H1 (cell line): Measurements from ENCODE around the gene GRIK2. TPM values are rescaled to one million over a fixed set of nuclear protein-coding genes. Genes with fewer than 3 reads are reported as not detected.

Experiments
- CTCF ChIA-PET: fragments of 300-600 bp; sonication (Branson Sonifier 250); formaldehyde crosslinking; loops from one replicate; lab custom pipeline; 2021; ENCODE audit not compliant: partially characterized antibody; lab: Charles Lee
- POLR2A ChIA-PET: fragments of 300-600 bp; sonication (Branson Sonifier 250); formaldehyde crosslinking; loops from one replicate; lab custom pipeline; 2021; ENCODE audit warnings: inconsistent platforms; ENCODE audit not compliant: partially characterized antibody; lab: Charles Lee
- DNase-seq, 2 experiments: peaks; one replicate each; pipeline versions ENCODE4 v3.0.0 to v3.0.0-alpha.2; 2010 to 2022; ENCODE audit warnings: low spot score in 2 of 2, low read depth in 1 of 2, mixed read lengths in 1 of 2
- FAIRE-seq: peaks from 2 replicates; lab custom pipeline; 2011; peaks lifted over from hg19 to GRCh38; lab: Jason Lieb, UNC
- H2AFZ ChIP-seq: 2 replicates; pipeline ENCODE4 v1.8.1; 2012; ENCODE audit warnings: low read length, inconsistent platforms
- H2AK5ac ChIP-seq: 2 replicates; pipeline ENCODE4 v1.6.1; 2013; ENCODE audit warnings: low read depth, low read length
- H2BK120ac ChIP-seq: replicated peaks from 2 replicates; pipeline ENCODE3; 2013; ENCODE audit warnings: low read depth, low read length, inconsistent platforms
- H2BK12ac ChIP-seq: 2 replicates; pipeline ENCODE4 v1.6.1; 2013; ENCODE audit warnings: low read depth, low read length
- H2BK15ac ChIP-seq: 2 replicates; pipeline ENCODE4 v1.6.1; 2013; ENCODE audit warnings: low read length
- H2BK20ac ChIP-seq: 2 replicates; pipeline ENCODE4 v1.6.1; 2013; ENCODE audit warnings: low read length
- H2BK5ac ChIP-seq: 2 replicates; pipeline ENCODE4 v1.6.1; 2013; ENCODE audit warnings: low read depth, low read length
- H3K14ac ChIP-seq: 2 replicates; pipeline ENCODE4 v1.6.1; 2013; ENCODE audit warnings: inconsistent platforms; ENCODE audit not compliant: insufficient read length
- H3K18ac ChIP-seq: 2 replicates; pipeline ENCODE4 v1.6.1; 2013; ENCODE audit warnings: low read length; ENCODE audit errors: extremely low read depth
- H3K23ac ChIP-seq: 2 replicates; pipeline ENCODE4 v1.6.1; 2013; ENCODE audit warnings: inconsistent platforms; ENCODE audit not compliant: insufficient read length
- H3K23me2 ChIP-seq: 2 replicates; pipeline ENCODE4 v1.6.1; 2013; ENCODE audit warnings: low read depth, low read length
- H3K27ac ChIP-seq: 2 replicates; pipeline ENCODE4 v1.6.1; 2011; ENCODE audit warnings: low read depth, low read length, inconsistent platforms
- H3K27me3 ChIP-seq, 4 experiments: replicated peaks in 1 of 4; 1 replicate in 1 of 4; 2 replicates in 3 of 4; pipeline versions ENCODE4 v1.6.1 to v1.8.1; 2011 to 2013; ENCODE audit warnings: low read length in 3 of 4, mild to moderate bottlenecking in 3 of 4, inconsistent platforms in 2 of 4, mixed read lengths in 2 of 4, moderate library complexity in 1 of 4; ENCODE audit not compliant: control insufficient read depth in 3 of 4, insufficient read depth in 3 of 4; ENCODE audit errors: extremely low read depth in 1 of 4
- H3K36me3 ChIP-seq, 4 experiments: 2 replicates each; pipeline versions ENCODE4 v1.6.1 to v1.8.1; 2011 to 2013; ENCODE audit warnings: mild to moderate bottlenecking in 4 of 4, low read length in 3 of 4, moderate library complexity in 2 of 4, control low read depth in 1 of 4, inconsistent platforms in 1 of 4; ENCODE audit not compliant: insufficient read depth in 4 of 4, control insufficient read depth in 2 of 4
- H3K4ac ChIP-seq: replicated peaks from 2 replicates; pipeline ENCODE3; 2013; ENCODE audit warnings: low read length, low read depth, mixed read lengths, inconsistent platforms; ENCODE audit not compliant: insufficient read length
- H3K4me1 ChIP-seq, 4 experiments: replicated peaks in 1 of 4; 1 replicate in 1 of 4; 2 replicates in 3 of 4; pipeline versions ENCODE4 v1.6.1 to v1.8.1; 2011 to 2013; ENCODE audit warnings: low read length in 3 of 4, inconsistent platforms in 2 of 4, mixed read lengths in 1 of 4; ENCODE audit not compliant: insufficient read depth in 4 of 4, control insufficient read depth in 3 of 4
- H3K4me2 ChIP-seq, 2 experiments: 2 replicates each; pipeline versions ENCODE4 v1.6.1 to v1.8.1; 2011 to 2013; ENCODE audit warnings: low read depth in 2 of 2, low read length in 2 of 2, control low read depth in 1 of 2, inconsistent platforms in 1 of 2, mild to moderate bottlenecking in 1 of 2; ENCODE audit not compliant: insufficient read depth in 1 of 2
- H3K4me3 ChIP-seq, 4 experiments: fragments of 200-600, 300-600 bp in 1 of 4; sonication (generic), shearing (Covaris generic), sonication (Bioruptor Twin) in 1 of 4; 2 replicates each; pipeline versions ENCODE4 v1.5.1 to v1.8.1; 2011 to 2016; ENCODE audit warnings: low read length in 4 of 4, low read depth in 3 of 4, control low read depth in 2 of 4, inconsistent platforms in 2 of 4, mild to moderate bottlenecking in 2 of 4, mixed read lengths in 1 of 4, moderate library complexity in 1 of 4; ENCODE audit not compliant: insufficient read depth in 2 of 4; ENCODE audit errors: extremely low read depth in 1 of 4
- H3K56ac ChIP-seq: replicated peaks from 2 replicates; pipeline ENCODE3; 2013; ENCODE audit warnings: low read depth, mild to moderate bottlenecking, mixed read lengths, low read length, inconsistent platforms; ENCODE audit not compliant: insufficient read length
- H3K79me1 ChIP-seq: 2 replicates; pipeline ENCODE4 v1.6.1; 2013; ENCODE audit warnings: low read depth, low read length, control low read depth
- H3K79me2 ChIP-seq, 2 experiments: 2 replicates each; pipeline versions ENCODE4 v1.6.1 to v1.8.1; 2012 to 2013; ENCODE audit warnings: low read length in 2 of 2, mild to moderate bottlenecking in 2 of 2, inconsistent platforms in 1 of 2; ENCODE audit not compliant: insufficient read depth in 2 of 2, control insufficient read depth in 1 of 2
- H3K9ac ChIP-seq, 4 experiments: replicated peaks in 1 of 4; 1 replicate in 1 of 4; 2 replicates in 3 of 4; pipeline versions ENCODE4 v1.6.1 to v1.8.1; 2011 to 2013; ENCODE audit warnings: low read depth in 3 of 4, low read length in 3 of 4, control low read depth in 2 of 4, mild to moderate bottlenecking in 2 of 4, moderate library complexity in 2 of 4, inconsistent platforms in 1 of 4; ENCODE audit errors: extremely low read depth in 1 of 4
- H3K9me3 ChIP-seq, 2 experiments: 2 replicates each; pipeline versions ENCODE4 v1.6.1 to v1.8.1; 2012 to 2013; ENCODE audit warnings: mild to moderate bottlenecking in 2 of 2, moderate library complexity in 2 of 2, control low read depth in 1 of 2, inconsistent platforms in 1 of 2, low read depth in 1 of 2, low read length in 1 of 2, mixed read lengths in 1 of 2; ENCODE audit not compliant: insufficient read depth in 2 of 2
- H4K20me1 ChIP-seq, 2 experiments: replicated peaks in 1 of 2; 2 replicates each; pipeline versions ENCODE3 to v1.8.1; 2011 to 2013; ENCODE audit warnings: inconsistent platforms in 2 of 2, low read length in 2 of 2, mild to moderate bottlenecking in 1 of 2; ENCODE audit not compliant: insufficient read depth in 2 of 2, control insufficient read depth in 1 of 2
- H4K5ac ChIP-seq: 2 replicates; pipeline ENCODE4 v1.6.1; 2013; ENCODE audit warnings: low read length, low read depth, mixed read lengths, inconsistent platforms; ENCODE audit not compliant: insufficient read length
- H4K8ac ChIP-seq: 2 replicates; pipeline ENCODE4 v1.8.0; 2013; ENCODE audit warnings: mild to moderate bottlenecking, moderate library complexity, low read length, inconsistent platforms; ENCODE audit not compliant: insufficient read depth; ENCODE audit errors: extremely low read depth
- H4K91ac ChIP-seq: replicated peaks from 2 replicates; pipeline ENCODE3; 2013; ENCODE audit warnings: low read length, mixed read lengths, inconsistent platforms; ENCODE audit not compliant: insufficient read length
- BACH1 ChIP-seq: IDR thresholded peaks from 2 replicates; pipeline ENCODE4 v1.6.1; 2012; ENCODE audit warnings: low read length, improper control_type of control experiment
- CHD2 ChIP-seq: IDR thresholded peaks from 2 replicates; pipeline ENCODE4 v1.6.1; 2012; ENCODE audit warnings: low read length, improper control_type of control experiment
- EP300 ChIP-seq, 2 experiments: IDR thresholded peaks; 1 replicate in 1 of 2; 2 replicates in 1 of 2; pipeline ENCODE4 v1.6.1; 2011 to 2012; ENCODE audit warnings: low read depth in 2 of 2, low read length in 2 of 2, mild to moderate bottlenecking in 2 of 2, borderline replicate concordance in 1 of 2, inconsistent platforms in 1 of 2, moderate library complexity in 1 of 2
- FOSL1 ChIP-seq: IDR thresholded peaks from 2 replicates; pipeline ENCODE4 v1.6.1; 2011; ENCODE audit warnings: mild to moderate bottlenecking, low read depth, low read length, moderate library complexity; ENCODE audit not compliant: insufficient read depth
- GTF2F1 ChIP-seq: IDR thresholded peaks from 2 replicates; pipeline ENCODE4 v1.6.1; 2012; ENCODE audit warnings: low read depth, low read length, improper control_type of control experiment, borderline replicate concordance
- WGBS, 2 experiments: shearing (Covaris generic) in 1 of 2; methylation state at CpG; one replicate each; pipeline versions ENCODE4 v1.1.6 to v1.1.7; 2013 to 2015; ENCODE audit warnings: low lambda C conversion rate in 2 of 2, mixed read lengths in 2 of 2, inconsistent platforms in 1 of 2, low coverage in 1 of 2, missing lambda C conversion rate in 1 of 2; ENCODE audit not compliant: insufficient replicate concordance in 2 of 2, insufficient coverage in 1 of 2, insufficient read length in 1 of 2; ENCODE audit errors: extremely low coverage in 1 of 2, missing lambda C conversion rate in 1 of 2; 5-methylcytosine and 5-hydroxymethylcytosine counted together
- polyA plus RNA-seq, 7 experiments: library from polyadenylated mRNA; depleted of rRNA in 3 of 7; stranded (reverse) in 5 of 7; unstranded in 2 of 7; fragments of >200 nt in 5 of 7; fragments of 200-250 nt in 2 of 7; gene quantifications; 1 replicate in 5 of 7; 2 replicates in 1 of 7; 4 replicates in 1 of 7; pipeline versions ENCODE4 v1.2.1 to v1.2.3, GENCODE V29; 2011 to 2013; ENCODE audit warnings: missing spikeins in 2 of 7, mixed read lengths in 2 of 7
- total RNA-seq: library from RNA; stranded (reverse); fragmentation: NEBNext Ultra II Directional; extraction: Animal tissue kit (Norgen Biotek cat#: 25700); gene quantifications from 2 replicates; pipeline ENCODE4 v1.2.1, GENCODE V29; 2021
- TF ChIP-seq, protein P1 (sequence below): IDR thresholded peaks from 2 replicates; pipeline ENCODE4 v1.6.1; 2012; ENCODE audit warnings: inconsistent platforms

The GRIK2 gene
- total and polyA plus RNA-seq, 2 of the 8 experiments (the other 6 are each of a cell fraction or from before 2014, with no cell fraction given), result 1.8 to 2.2 TPM

DNA sequence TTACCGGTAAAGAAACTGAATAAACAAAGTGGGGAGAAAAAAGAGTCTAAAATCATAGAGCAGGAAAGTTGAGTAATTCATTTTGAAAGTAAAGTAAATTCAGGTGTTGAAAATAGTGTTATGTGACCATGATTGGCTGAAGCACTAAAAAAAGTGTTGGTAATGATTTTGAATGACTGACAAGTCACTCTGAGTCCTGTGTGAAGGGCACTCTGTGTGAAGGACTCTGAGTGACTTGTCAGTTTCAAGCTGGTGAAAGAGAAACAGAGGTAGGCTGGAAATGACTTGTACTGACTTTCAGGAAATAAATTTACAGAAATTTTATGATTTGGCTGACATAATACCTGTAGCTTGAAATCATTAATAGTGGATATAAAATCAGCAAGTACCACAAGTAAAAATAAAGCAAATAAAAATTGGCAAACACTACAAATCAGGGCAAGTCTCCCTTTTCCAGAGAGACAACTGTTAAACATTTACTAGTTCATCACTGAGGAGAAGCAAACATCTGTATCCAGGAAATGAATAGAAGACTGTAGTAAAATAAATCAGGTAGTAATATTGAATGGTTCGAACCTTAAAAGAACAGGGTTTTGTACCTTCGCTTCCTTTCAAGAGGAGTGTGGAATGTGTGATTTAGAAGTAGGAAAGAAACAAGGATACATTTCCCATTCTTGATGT is 630.6 kb downstream of the GRIK2 start:
- no peaks in the 10 kb centered on the region for H3K9me3 ChIP-seq
- no peak overlapping the region for H3K14ac ChIP-seq
- DNase-seq (no peak), FAIRE-seq (no peak)
- no peak overlapping the region for H4K8ac ChIP-seq
- H2AFZ ChIP-seq, result no peak overlapping the region
- H3K4ac ChIP-seq, result no peak overlapping the region
- H3K4me1 ChIP-seq, result no peaks in the 10 kb centered on the region
- no peak overlapping the region for H2AK5ac ChIP-seq
- H3K56ac ChIP-seq, result no peak overlapping the region
- no peak overlapping the region for H2BK20ac ChIP-seq
- H3K9ac ChIP-seq, result no peak overlapping the region
- H2BK12ac ChIP-seq, result no peak overlapping the region
- H3K79me2 ChIP-seq, result no peaks in the 10 kb centered on the region
- H3K27ac ChIP-seq, result no peak overlapping the region
- H3K36me3 ChIP-seq, result no peaks in the 10 kb centered on the region
- H4K5ac ChIP-seq, result no peak overlapping the region
- ChIA-PET POLR2A (no interaction called here), CTCF (no interaction called here)
- H3K27me3 ChIP-seq, result no peaks in the 10 kb centered on the region
- no peak overlapping the region for H3K4me3 ChIP-seq
- no peaks in the 10 kb centered on the region for H4K20me1 ChIP-seq
- no peak overlapping the region for H4K91ac ChIP-seq
- no peak overlapping the region for H2BK15ac ChIP-seq
- WGBS, 2 experiments, result 97% methylated on average over 3 of the region's 3 CpGs; no CpG with 5 or more reads in 1 of the 2 experiments
- H3K23ac ChIP-seq, result no peak overlapping the region
- no peak overlapping the region for H2BK120ac ChIP-seq
- no peaks in the 10 kb centered on the region for H3K79me1 ChIP-seq
- TF ChIP-seq BACH1, result no peak
- TF ChIP-seq, protein P1, sequence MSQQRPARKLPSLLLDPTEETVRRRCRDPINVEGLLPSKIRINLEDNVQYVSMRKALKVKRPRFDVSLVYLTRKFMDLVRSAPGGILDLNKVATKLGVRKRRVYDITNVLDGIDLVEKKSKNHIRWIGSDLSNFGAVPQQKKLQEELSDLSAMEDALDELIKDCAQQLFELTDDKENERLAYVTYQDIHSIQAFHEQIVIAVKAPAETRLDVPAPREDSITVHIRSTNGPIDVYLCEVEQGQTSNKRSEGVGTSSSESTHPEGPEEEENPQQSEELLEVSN, result no peak
- no peak for TF ChIP-seq EP300 (IDR thresholded peaks at IDR 0.05; ENCODE audit: borderline replicate concordance in 1 of 2, low read depth in 2 of 2, low read length in 2 of 2)
- no peak for TF ChIP-seq CHD2
- TF ChIP-seq GTF2F1, result no peak
- TF ChIP-seq FOSL1, result no peak
- no peaks in the 10 kb centered on the region for H3K23me2 ChIP-seq
- H3K4me2 ChIP-seq, result no peak overlapping the region
- H2BK5ac ChIP-seq, result no peak overlapping the region
- no peak overlapping the region for H3K18ac ChIP-seq
